Natural killer cell (primary cell): Measurements from ENCODE around the gene PDE8B. TPM values are rescaled to one million over a fixed set of nuclear protein-coding genes. Genes with fewer than 3 reads are reported as not detected.

ENCODE experiments used
- ATAC-seq, 3 donors: fragments of 150-1000 bp in 2 of 3; fragments of 200-7000 bp in 1 of 3; cut with Tn5 transposase; 1 replicate in 1 of 3; 2 replicates in 2 of 3; pipeline ENCODE4 v1.10.0; 2021; ENCODE audit warnings: mild to moderate bottlenecking in 2 of 3, moderate library complexity in 2 of 3
- DNase-seq, 2 donors: peaks; one replicate each; pipeline versions ENCODE4 v3.0.0 to v3.0.0-alpha.2; 2013 to 2021; ENCODE audit warnings: mixed read lengths in 1 of 2
- H3K27ac ChIP-seq: one replicate; pipeline ENCODE4 v1.5.1; 2013; ENCODE audit warnings: mild to moderate bottlenecking, low read length
- H3K27me3 ChIP-seq: one replicate; pipeline ENCODE4 v1.6.1; 2013; ENCODE audit warnings: low read length; ENCODE audit not compliant: control insufficient read depth, insufficient read depth
- H3K36me3 ChIP-seq: one replicate; pipeline ENCODE4 v1.6.1; 2013; ENCODE audit warnings: low read length; ENCODE audit not compliant: control insufficient read depth, insufficient read depth
- H3K4me1 ChIP-seq: one replicate; pipeline ENCODE4 v1.6.1; 2013; ENCODE audit warnings: low read length; ENCODE audit not compliant: control insufficient read depth, insufficient read depth
- H3K4me3 ChIP-seq: one replicate; pipeline ENCODE4 v1.5.1; 2013; ENCODE audit warnings: low read length
- H3K9me3 ChIP-seq: one replicate; pipeline ENCODE4 v1.6.1; 2013; ENCODE audit warnings: low read length; ENCODE audit not compliant: control insufficient read depth, insufficient read depth
- H3K27ac Mint-ChIP-seq, 2 donors: one replicate each; pipeline ENCODE4 v1.8.0; 2022; ENCODE audit warnings: mild to moderate bottlenecking in 2 of 2, mixed read lengths in 2 of 2, moderate library complexity in 1 of 2
- H3K27me3 Mint-ChIP-seq, 2 donors: one replicate each; pipeline ENCODE4 v1.8.0; 2022; ENCODE audit warnings: low read depth in 2 of 2, mixed read lengths in 2 of 2
- H3K36me3 Mint-ChIP-seq: one replicate; pipeline ENCODE4 v1.8.0; 2022; ENCODE audit warnings: mixed read lengths
- H3K4me1 Mint-ChIP-seq, 2 donors: one replicate each; pipeline ENCODE4 v1.8.0; 2022; ENCODE audit warnings: mixed read lengths in 2 of 2
- H3K4me3 Mint-ChIP-seq: one replicate; pipeline ENCODE4 v1.8.0; 2022; ENCODE audit warnings: mild to moderate bottlenecking, moderate library complexity, mixed read lengths
- H3K9me3 Mint-ChIP-seq, 2 donors: one replicate each; pipeline ENCODE4 v1.8.0; 2022; ENCODE audit warnings: mixed read lengths in 2 of 2
- WGBS: methylation state at CpG from one replicate; pipeline ENCODE4 v1.1.7; 2013; ENCODE audit warnings: missing lambda C conversion rate; ENCODE audit not compliant: insufficient coverage; 5-methylcytosine and 5-hydroxymethylcytosine counted together
- intact Hi-C: fragments of 100-400 bp; cut with micrococcal nuclease; formaldehyde crosslinking; loops from one replicate; pipeline ENCODE4 v1.14.2; 2022
- total RNA-seq, 4 donors: library from RNA; stranded (reverse); fragments of 120-200 nt in 1 of 4; gene quantifications; one replicate each; pipeline versions ENCODE4 v1.2.3 to v1.2.4, GENCODE V29; 2013 to 2022
- TF ChIP-seq, protein P1 (sequence below): fragments of 200-600 bp; IDR thresholded peaks from one replicate; pipeline ENCODE4 v1.8.0; 2022; ENCODE audit warnings: antibody characterized with exemption

Gene PDE8B, protein sequence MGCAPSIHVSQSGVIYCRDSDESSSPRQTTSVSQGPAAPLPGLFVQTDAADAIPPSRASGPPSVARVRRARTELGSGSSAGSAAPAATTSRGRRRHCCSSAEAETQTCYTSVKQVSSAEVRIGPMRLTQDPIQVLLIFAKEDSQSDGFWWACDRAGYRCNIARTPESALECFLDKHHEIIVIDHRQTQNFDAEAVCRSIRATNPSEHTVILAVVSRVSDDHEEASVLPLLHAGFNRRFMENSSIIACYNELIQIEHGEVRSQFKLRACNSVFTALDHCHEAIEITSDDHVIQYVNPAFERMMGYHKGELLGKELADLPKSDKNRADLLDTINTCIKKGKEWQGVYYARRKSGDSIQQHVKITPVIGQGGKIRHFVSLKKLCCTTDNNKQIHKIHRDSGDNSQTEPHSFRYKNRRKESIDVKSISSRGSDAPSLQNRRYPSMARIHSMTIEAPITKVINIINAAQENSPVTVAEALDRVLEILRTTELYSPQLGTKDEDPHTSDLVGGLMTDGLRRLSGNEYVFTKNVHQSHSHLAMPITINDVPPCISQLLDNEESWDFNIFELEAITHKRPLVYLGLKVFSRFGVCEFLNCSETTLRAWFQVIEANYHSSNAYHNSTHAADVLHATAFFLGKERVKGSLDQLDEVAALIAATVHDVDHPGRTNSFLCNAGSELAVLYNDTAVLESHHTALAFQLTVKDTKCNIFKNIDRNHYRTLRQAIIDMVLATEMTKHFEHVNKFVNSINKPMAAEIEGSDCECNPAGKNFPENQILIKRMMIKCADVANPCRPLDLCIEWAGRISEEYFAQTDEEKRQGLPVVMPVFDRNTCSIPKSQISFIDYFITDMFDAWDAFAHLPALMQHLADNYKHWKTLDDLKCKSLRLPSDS
- total RNA-seq = under 1 TPM in 2 of 3 donors, not detected in 1; 0.23 to 0.82 TPM
- not detected for total RNA-seq (2013)

DNA sequence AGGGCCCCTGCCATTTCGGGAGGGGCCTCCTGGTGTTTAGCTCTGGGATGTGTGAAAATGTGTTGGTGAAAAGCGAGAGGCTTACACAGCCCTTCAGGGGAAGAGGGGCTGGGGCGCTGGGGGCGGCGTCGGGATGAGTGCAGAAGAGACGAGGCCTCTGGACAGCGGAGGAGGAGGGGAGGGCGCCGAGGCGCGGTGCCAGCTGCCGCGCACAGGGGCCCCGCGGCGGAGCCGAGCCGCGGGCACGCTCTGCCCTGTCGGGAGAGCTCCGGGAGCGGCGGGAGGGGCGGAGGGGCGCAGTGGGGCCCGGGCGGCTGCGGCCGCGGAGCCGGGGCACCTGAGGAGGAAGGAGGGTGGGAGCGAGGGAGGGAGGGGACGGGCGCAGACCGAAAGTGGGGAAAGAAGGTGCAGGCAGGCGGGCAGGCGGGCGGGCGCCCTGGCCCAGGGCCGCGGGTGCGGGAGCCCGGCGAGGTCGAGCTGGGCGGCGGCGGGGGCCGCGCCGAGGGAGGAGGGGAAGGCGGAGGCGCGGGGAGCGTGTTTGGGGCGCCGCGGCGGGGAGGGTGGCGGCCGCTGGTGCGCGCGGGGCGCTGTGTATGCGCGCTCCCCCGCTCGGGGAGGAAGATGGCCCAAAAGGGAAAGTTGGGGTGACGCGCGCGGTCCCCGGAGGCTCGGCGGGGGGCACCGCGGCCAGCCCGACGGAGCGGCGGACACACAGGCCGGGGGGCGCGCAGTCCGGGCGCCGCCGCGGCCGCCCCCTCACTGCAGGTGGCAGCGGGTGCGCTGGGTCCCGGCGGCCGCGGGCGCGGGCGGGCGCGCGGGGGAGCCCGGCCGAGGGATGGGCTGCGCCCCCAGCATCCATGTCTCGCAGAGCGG lies at the start of gene PDE8B:
Gene PDE8B (plus strand): TSS at position 590 of the 873 bp plus-strand sequence. CDS start 246 bp downstream, at position 836.
- H3K4me3 ChIP-seq = no peak within 1 kb of the TSS
- DNase-seq = peak in 1 of 2 donors; percentile 44
- H3K4me1 ChIP-seq = peaks cover 7% of the 10 kb centered on the region
- Mint-ChIP-seq H3K36me3 (no peaks in the 10 kb centered on the region), H3K4me3 (peak within 1 kb of the TSS; percentile 64), H3K27ac (no peak within 1 kb of the TSS), H3K27me3 (peaks cover 43 to 80% of the 10 kb centered on the region in 2 donors), H3K4me1 (peaks cover 0 to 14% of the 10 kb centered on the region in 2 donors), H3K9me3 (no peaks in the 10 kb centered on the region)
- TF ChIP-seq, protein P1, sequence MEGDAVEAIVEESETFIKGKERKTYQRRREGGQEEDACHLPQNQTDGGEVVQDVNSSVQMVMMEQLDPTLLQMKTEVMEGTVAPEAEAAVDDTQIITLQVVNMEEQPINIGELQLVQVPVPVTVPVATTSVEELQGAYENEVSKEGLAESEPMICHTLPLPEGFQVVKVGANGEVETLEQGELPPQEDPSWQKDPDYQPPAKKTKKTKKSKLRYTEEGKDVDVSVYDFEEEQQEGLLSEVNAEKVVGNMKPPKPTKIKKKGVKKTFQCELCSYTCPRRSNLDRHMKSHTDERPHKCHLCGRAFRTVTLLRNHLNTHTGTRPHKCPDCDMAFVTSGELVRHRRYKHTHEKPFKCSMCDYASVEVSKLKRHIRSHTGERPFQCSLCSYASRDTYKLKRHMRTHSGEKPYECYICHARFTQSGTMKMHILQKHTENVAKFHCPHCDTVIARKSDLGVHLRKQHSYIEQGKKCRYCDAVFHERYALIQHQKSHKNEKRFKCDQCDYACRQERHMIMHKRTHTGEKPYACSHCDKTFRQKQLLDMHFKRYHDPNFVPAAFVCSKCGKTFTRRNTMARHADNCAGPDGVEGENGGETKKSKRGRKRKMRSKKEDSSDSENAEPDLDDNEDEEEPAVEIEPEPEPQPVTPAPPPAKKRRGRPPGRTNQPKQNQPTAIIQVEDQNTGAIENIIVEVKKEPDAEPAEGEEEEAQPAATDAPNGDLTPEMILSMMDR = no peak
- peaks cover 26% of the 10 kb centered on the region for H3K27me3 ChIP-seq
- no peaks in the 10 kb centered on the region for H3K9me3 ChIP-seq
- H3K36me3 ChIP-seq = no peaks in the 10 kb centered on the region
- peak in 2 of 3 donors; percentile 24 to 40 for ATAC-seq
- no peak within 1 kb of the TSS for H3K27ac ChIP-seq
- intact Hi-C loops = no loop called here
- 1% methylated on average over 110 of the region's 110 CpGs for WGBS

- Mint-ChIP-seq H3K36me3 (no peaks in the 10 kb centered on the region), H3K4me3 (no peak overlapping the region), H3K4me1 (no peaks in the 10 kb centered on the region), H3K9me3 (no peaks in the 10 kb centered on the region), H3K27ac (no peak overlapping the region), H3K27me3 (peaks cover 4 to 6% of the 10 kb centered on the region in 2 donors)
- 100% methylated on average over 1 of the region's 2 CpGs for WGBS
- H3K27me3 ChIP-seq = no peaks in the 10 kb centered on the region
- no peaks in the 10 kb centered on the region for H3K4me1 ChIP-seq
- TF ChIP-seq, protein P1 = no peak
- intact Hi-C loops = no loop called here
- H3K9me3 ChIP-seq = no peaks in the 10 kb centered on the region
- no peaks in the 10 kb centered on the region for H3K36me3 ChIP-seq
- no peak overlapping the region for H3K4me3 ChIP-seq
- ATAC-seq (no peak), DNase-seq (no peak)
- no peak overlapping the region for H3K27ac ChIP-seq
Measured at GRCh38 chr5:77163453-77163852, 47.0 kb upstream of the PDE8B start.

- H3K9me3 Mint-ChIP-seq = no peaks in the 10 kb centered on the region
- H3K27me3 ChIP-seq = no peaks in the 10 kb centered on the region
- peaks cover 7 to 13% of the 10 kb centered on the region in 2 donors for H3K27me3 Mint-ChIP-seq
- H3K4me3 Mint-ChIP-seq = no peak overlapping the region
- TF ChIP-seq, protein P1 = no peak
- no peak for ATAC-seq
- H3K4me1 ChIP-seq = no peaks in the 10 kb centered on the region
- DNase-seq = no peak
- no peaks in the 10 kb centered on the region for H3K36me3 Mint-ChIP-seq
- H3K4me1 Mint-ChIP-seq = no peaks in the 10 kb centered on the region
- H3K4me3 ChIP-seq = no peak overlapping the region
- intact Hi-C loops = no loop called here
- H3K9me3 ChIP-seq = no peaks in the 10 kb centered on the region
- no peak overlapping the region for H3K27ac Mint-ChIP-seq
- no peak overlapping the region for H3K27ac ChIP-seq
- no peaks in the 10 kb centered on the region for H3K36me3 ChIP-seq
Measured at GRCh38 chr5:77167063-77167462, 43.4 kb upstream of the PDE8B start.
